GM10266 (cell line): ENCODE data around the gene CD55.

Experiments
- DNase-seq: peaks from one replicate; pipeline ENCODE4 v3.0.0; 2012; ENCODE audit errors: extremely low spot score
- TF ChIP-seq, protein P1 (sequence below): IDR thresholded peaks from 2 replicates; pipeline ENCODE4 v1.5.1; 2012; ENCODE audit warnings: mild to moderate bottlenecking, low read depth; ENCODE audit not compliant: control insufficient read depth, insufficient read depth; ENCODE audit errors: missing control alignments

Gene CD55

GRCh38 chr1:207291723-207292122 is 29.8 kb upstream of the CD55 start:
- DNase-seq, result no peak
- TF ChIP-seq, protein P1, sequence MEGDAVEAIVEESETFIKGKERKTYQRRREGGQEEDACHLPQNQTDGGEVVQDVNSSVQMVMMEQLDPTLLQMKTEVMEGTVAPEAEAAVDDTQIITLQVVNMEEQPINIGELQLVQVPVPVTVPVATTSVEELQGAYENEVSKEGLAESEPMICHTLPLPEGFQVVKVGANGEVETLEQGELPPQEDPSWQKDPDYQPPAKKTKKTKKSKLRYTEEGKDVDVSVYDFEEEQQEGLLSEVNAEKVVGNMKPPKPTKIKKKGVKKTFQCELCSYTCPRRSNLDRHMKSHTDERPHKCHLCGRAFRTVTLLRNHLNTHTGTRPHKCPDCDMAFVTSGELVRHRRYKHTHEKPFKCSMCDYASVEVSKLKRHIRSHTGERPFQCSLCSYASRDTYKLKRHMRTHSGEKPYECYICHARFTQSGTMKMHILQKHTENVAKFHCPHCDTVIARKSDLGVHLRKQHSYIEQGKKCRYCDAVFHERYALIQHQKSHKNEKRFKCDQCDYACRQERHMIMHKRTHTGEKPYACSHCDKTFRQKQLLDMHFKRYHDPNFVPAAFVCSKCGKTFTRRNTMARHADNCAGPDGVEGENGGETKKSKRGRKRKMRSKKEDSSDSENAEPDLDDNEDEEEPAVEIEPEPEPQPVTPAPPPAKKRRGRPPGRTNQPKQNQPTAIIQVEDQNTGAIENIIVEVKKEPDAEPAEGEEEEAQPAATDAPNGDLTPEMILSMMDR, result no peak

DNA sequence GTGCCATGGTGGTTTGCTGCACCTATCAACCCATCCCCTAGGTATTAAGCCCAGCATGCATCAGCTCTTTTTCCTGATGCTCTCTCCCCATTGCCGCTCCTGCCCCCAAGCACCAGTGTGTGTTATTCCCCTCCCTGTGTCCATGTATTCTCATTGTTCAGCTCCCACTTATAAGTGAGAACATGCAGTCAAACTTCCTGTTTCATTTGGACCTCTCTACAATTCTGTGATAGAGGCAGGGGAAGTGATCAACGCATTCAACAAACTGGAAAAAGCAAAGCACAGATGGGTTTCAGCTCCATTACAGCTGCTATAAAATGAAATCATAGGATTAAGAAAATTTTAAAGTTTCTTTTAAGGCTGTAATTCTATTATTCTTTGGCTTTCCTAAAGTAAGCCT is 23.3 kb upstream of the CD55 start:
- DNase-seq, result no peak
- TF ChIP-seq, protein P1, result no peak

DNA sequence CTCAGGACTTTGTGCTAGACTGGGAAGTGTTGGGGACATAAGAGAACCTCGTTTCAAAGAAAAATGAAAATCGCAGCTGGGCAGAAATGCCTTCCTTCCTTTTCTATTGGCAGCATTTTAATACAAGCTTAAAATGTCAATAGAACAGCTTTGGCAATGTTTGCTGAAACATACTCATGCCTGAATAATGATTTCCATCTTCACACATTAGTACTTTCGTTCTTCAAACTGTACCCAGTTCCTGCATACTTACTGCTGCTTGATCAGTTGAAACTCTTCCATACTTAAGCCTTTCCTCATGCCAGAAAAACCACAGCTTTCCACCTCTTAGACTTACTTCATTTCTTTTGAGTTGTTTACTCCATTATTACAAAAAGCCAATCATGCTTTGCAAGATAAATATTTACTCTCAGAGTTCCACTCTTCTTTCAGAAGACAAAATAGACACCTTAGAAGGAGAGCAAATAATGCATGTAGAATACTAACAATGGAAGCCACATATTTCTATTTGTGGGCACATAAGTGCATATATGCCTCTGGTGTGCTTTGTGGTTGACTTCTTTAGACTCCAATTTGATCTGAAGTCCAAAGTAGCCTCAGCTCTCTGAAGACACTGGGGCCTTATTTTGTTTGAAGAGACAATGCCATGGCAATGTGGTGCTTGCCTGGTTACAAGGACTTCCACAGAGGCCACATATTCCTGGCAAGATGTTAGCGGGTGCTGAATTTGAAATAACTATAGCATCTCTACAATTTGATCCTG is 22.7 kb upstream of the CD55 start:
- TF ChIP-seq, protein P1, result no peak
- DNase-seq, result no peak

- no peak for DNase-seq
- TF ChIP-seq, protein P1, result no peak
These were observed 20.5 kb upstream of the CD55 start for GRCh38 chr1:207300970-207301369.

- TF ChIP-seq, protein P1, result no peak
- DNase-seq, result no peak
These were observed 18.7 kb upstream of the CD55 start for GRCh38 chr1:207302618-207303393.

DNA sequence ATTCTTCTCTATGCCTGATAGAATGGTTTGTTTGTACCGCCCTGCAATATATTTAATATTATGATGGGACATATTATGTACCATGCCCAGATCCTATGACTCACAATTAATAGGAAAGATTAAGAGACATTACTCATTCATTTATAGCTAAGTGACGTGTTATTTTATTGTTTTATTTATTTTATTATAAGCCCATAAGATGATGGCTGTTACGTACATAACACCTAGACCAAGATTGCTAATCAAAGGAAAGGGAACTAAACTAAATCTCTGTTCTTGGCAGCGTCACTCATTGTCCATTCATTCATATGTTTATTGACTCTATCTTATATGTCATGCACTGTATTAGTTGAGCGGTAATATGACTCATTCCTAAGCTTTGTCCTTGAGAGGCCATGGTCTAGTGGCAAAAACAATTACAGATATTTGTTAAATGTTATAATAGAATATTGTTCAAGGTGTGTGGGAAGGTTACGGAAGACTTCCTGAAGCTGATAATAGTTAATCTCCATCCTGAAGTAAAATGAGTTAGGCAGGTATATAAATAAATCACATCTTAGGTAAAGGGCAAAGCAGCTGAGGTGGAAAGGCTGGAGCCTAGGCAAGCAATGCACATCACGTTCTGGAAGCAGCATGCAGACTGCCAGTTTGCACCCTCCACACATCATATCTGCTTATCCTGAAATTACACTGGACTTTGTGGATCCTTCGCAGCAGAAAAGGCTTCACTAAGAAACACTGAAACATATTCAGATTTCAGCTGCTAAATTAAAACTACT is 16.6 kb upstream of the CD55 start:
- DNase-seq, result no peak
- TF ChIP-seq, protein P1, result no peak
